ENCODE data around the gene ADAM12.
"Not testable (repeated sequence)": the region's sequence is repeated elsewhere in the genome, so short reads cannot be mapped to it uniquely, and the experiment has no call there.

Gene ADAM12

DNA sequence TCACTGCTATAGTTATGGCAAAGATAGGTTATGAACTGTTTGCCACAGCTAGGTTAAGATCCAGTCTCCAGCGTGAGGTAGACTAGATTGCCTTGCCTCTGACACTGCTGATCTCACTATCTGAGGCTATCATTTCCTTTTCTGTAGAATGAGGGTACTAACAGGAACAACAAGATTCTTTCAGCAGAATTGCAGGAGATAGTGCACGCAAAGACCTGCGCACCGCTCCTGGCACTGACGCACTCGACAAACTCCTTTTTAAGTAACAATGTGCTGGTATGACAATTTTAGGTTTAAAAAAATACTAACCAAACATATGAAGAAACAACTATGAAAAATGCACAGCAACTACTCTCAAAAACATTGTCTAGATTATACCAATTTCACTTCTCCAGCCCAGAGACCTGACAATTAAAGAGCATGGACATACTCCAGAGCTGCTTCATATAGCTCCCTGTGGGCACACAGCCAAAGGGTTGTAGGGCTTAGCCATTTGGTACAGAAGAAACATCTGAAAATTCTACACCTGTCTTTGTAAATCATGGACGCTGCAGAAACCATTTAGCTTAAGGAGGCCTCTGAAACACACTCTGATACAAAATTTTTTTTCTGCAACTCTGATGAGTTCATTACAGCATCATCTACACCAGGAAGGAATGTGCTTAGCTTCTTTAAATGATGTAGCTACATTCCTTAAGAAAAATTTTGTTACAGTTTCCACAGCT lies 7.8 kb downstream of the ADAM12 start:
- DNase-seq (ENCODE audit: extremely low read depth, low read depth) = no peak
- no peak for TF ChIP-seq CTCF (IDR thresholded peaks at IDR 0.05; ENCODE audit: low read depth, low read length)

DNA sequence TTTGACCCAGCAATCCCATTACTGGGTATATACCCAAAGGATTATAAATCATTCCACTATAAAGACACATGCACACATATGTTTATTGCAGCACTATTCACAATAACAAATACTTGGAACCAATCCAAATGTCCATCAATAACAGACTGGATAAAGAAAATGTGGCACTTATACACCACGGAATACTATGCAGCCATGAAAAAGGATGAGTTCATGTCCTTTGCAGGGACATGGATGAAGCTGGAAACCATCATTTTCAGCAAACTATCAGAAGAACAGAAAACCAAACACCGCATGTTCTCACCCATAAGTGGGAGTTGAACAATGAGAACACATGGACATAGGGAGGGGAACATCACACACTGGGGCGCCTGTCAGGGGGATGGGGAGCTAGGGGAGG lies 9.1 kb downstream of the ADAM12 start:
- not testable (repeated sequence) for DNase-seq (ENCODE audit: extremely low read depth, low read depth)

DNA sequence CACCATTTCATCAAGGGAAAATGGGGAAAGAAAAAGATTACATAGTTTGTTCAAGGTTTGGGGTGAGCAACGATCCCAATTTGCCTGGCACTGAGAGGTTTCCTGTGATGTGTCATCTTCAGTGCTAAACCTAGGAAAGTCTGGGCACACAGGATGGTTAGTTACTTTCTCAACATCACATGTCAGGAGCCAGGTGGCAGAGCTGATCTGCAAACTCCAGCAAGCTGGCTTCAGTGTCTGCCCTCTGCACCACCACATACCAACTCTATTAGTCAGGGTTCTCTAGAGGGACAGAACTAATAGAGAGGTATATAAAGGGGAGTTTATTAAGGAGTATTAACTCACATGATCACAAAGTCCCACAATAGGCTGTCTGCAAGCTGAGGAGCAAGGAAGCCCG lies 11.3 kb downstream of the ADAM12 start:
- no peak for DNase-seq (ENCODE audit: extremely low read depth, low read depth)

GRCh38 chr10:126375926-126376554 lies 12.2 kb downstream of the ADAM12 start:
- no peak for DNase-seq (ENCODE audit: extremely low read depth, low read depth)
- no peak for TF ChIP-seq CTCF (IDR thresholded peaks at IDR 0.05; ENCODE audit: low read depth, low read length)

More for the DNA sequence above, 11.3 kb downstream of the ADAM12 start:
- no peak for TF ChIP-seq CTCF (IDR thresholded peaks at IDR 0.05; ENCODE audit: low read depth, low read length)

DNA sequence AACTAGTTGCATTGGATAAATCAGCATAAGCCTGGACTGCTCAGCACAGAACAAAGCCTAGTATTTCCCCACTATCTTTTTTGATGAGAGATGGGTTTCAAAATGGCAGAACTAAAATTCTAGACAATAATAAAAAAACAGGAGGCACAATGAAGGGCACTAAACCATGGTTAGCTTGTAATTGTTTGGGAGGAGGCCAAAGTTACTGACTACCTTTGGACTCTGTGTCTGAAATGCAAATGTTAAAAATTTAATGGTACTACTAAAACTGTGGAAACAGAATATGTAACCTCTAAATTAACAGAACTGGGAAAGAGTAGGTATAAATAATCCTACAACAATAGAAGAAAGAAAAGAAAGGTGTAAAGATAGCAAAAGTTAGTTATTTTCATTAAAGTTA lies 13.0 kb downstream of the ADAM12 start:
- DNase-seq (ENCODE audit: extremely low read depth, low read depth) = no peak
- no peak for TF ChIP-seq CTCF (IDR thresholded peaks at IDR 0.05; ENCODE audit: low read depth, low read length)

DNA sequence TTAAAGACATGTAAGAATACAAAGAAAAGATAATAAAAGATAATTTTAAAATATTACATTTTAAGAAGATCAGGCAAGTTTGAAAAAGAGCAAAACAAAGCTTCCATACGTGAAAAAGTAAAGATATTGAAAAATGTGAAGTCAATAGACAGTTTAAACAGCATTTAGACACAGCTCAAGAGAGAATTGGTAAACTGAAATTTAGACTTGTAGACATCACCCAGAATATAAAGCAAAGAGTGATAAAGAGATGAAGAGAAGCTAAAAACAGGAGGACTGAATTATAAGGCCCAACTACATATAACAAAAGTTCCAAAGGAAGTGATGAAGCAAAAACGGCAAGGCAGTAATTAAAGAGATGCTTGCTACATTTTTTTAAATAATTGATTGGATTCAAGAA lies 13.8 kb downstream of the ADAM12 start:
- DNase-seq (ENCODE audit: extremely low read depth, low read depth) = no peak
- TF ChIP-seq CTCF (IDR thresholded peaks at IDR 0.05; ENCODE audit: low read depth, low read length) = no peak

DNA sequence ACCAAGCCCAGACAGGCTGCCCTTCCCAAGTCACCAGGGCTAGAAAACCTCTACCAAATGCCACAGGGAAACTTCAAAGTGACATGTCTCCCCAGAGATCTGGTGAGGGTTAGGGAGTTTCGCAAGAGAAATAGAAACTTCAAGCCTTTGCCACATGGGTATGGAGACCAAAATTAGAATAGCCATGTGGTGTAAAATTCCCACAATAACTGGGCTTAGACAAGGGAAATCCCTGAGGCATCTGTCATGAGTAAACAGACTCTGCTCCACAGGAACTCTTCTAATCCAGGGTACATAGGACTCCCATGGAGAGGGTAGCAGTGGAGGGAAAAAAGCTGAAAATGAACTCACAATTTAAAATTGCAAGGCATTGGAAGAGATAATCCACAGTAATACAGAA lies 14.3 kb downstream of the ADAM12 start:
- no peak for TF ChIP-seq CTCF (IDR thresholded peaks at IDR 0.05; ENCODE audit: low read depth, low read length)
- no peak for DNase-seq (ENCODE audit: extremely low read depth, low read depth)

GRCh38 chr10:126373147-126373546 lies 15.1 kb downstream of the ADAM12 start:
- TF ChIP-seq CTCF (IDR thresholded peaks at IDR 0.05; ENCODE audit: low read depth, low read length) = no peak; the same call in 1 of the 2 replicates
- no peak for DNase-seq (ENCODE audit: extremely low read depth, low read depth)

All from AG09319 (cell line).